ENCODE data around the gene PTPRF. TPM values are rescaled to one million over a fixed set of nuclear protein-coding genes. Genes with fewer than 3 reads are reported as not detected.
A peak's percentile ranks its signal among the peaks of the same experiment; 100 is the strongest.

PTPRF gene
- total RNA-seq, 6 experiments from 2014 or later, result 97.1 to 252 (median 160) TPM

GRCh38 chr1:43668956-43669355 is 138.3 kb downstream of the PTPRF start:
- DNase-seq (no peak), ATAC-seq (no peak)
- H3K27me3 ChIP-seq, result no peaks in the 10 kb centered on the region
- H3K4me3 ChIP-seq, result no peak overlapping the region
- H3K36me3 ChIP-seq, result peaks cover 0 to 97% (median 55%) of the 10 kb centered on the region in 4 donors
- 93% methylated on average over 6 of the region's 7 CpGs for WGBS (ENCODE audit: insufficient coverage, low coverage, low lambda C conversion rate, missing lambda C conversion rate)
- intact Hi-C loops (cut with DNase I), result loop anchor here in 1 of 2 donors (10.0 kb wide), 1 partner anchor 144 kb away; no protein-coding TSS in a partner anchor
- H3K27ac ChIP-seq, result no peak overlapping the region
- TF ChIP-seq POLR2A (IDR thresholded peaks at IDR 0.05) (no peak), CTCF (IDR thresholded peaks at IDR 0.05) (no peak)
- H3K4me1 ChIP-seq, result no peaks in the 10 kb centered on the region
- H3K9me3 ChIP-seq, result no peaks in the 10 kb centered on the region

GRCh38 chr1:43669878-43670277 is 139.2 kb downstream of the PTPRF start:
- Histone ChIP-seq H3K4me3 (no peak overlapping the region), H3K4me1 (no peaks in the 10 kb centered on the region), H3K27ac (no peak overlapping the region), H3K9me3 (no peaks in the 10 kb centered on the region), H3K36me3 (peaks cover 0 to 97% (median 51%) of the 10 kb centered on the region in 4 donors), H3K27me3 (no peaks in the 10 kb centered on the region)
- intact Hi-C loops (cut with DNase I), result loop anchor here in 1 of 2 donors (10.0 kb wide), 1 partner anchor 145 kb away; no protein-coding TSS in a partner anchor
- 97% methylated on average over 4 of the region's 5 CpGs for WGBS (ENCODE audit: insufficient coverage, low coverage, low lambda C conversion rate, missing lambda C conversion rate)
- no peak for TF ChIP-seq POLR2A (IDR thresholded peaks at IDR 0.05)
- TF ChIP-seq CTCF (IDR thresholded peaks at IDR 0.05), result no peak
- ATAC-seq (no peak), DNase-seq (no peak)

GRCh38 chr1:43671193-43671592 is 140.5 kb downstream of the PTPRF start:
- Histone ChIP-seq H3K4me1 (no peaks in the 10 kb centered on the region), H3K36me3 (peaks cover 0 to 90% (median 42%) of the 10 kb centered on the region in 4 donors), H3K27me3 (no peaks in the 10 kb centered on the region), H3K4me3 (no peak overlapping the region), H3K9me3 (no peaks in the 10 kb centered on the region), H3K27ac (no peak overlapping the region)
- ATAC-seq, result peak; percentile 74 to 99 (median 91)
- DNase-seq, result peak; percentile 43 to 81 (median 72)
- WGBS (ENCODE audit: insufficient coverage, low coverage, low lambda C conversion rate, missing lambda C conversion rate), result 75% methylated on average over 2 of the region's 2 CpGs
- intact Hi-C loops (cut with DNase I), result no loop called here
- TF ChIP-seq CTCF (IDR thresholded peaks at IDR 0.05) (peak in 2 of 4 donors; percentile 20 to 32), POLR2A (IDR thresholded peaks at IDR 0.05) (no peak)

- no peak for DNase-seq
- H3K27ac ChIP-seq, result no peak overlapping the region
- peaks cover 0 to 84% (median 39%) of the 10 kb centered on the region in 4 donors for H3K36me3 ChIP-seq
- ATAC-seq, result no peak
- no peak overlapping the region for H3K4me3 ChIP-seq
- intact Hi-C loops (cut with DNase I), result no loop called here
- H3K9me3 ChIP-seq, result no peaks in the 10 kb centered on the region
- TF ChIP-seq CTCF (IDR thresholded peaks at IDR 0.05) (no peak), POLR2A (IDR thresholded peaks at IDR 0.05) (no peak)
- no peaks in the 10 kb centered on the region for H3K27me3 ChIP-seq
- 78% methylated on average over 9 of the region's 10 CpGs for WGBS (ENCODE audit: insufficient coverage, low coverage, low lambda C conversion rate, missing lambda C conversion rate)
- H3K4me1 ChIP-seq, result no peaks in the 10 kb centered on the region
Measured at GRCh38 chr1:43671626-43672330, 141.1 kb downstream of the PTPRF start.
